HEK293 (cell line): Measurements from ENCODE around the gene SCYGR1.

Experiments
- CTCF ChIA-PET: fragments of 350-600 bp; formaldehyde crosslinking; extraction: SDS; loops from one replicate; lab custom pipeline; 2021; ENCODE audit warnings: antibody characterized with exemption; lab: Yijun Ruan, JAX
- POLR2A ChIA-PET: fragments of 300-600 bp; formaldehyde crosslinking; extraction: SDS; loops from one replicate; lab custom pipeline; 2020; ENCODE audit warnings: antibody characterized with exemption, inconsistent platforms; lab: Yijun Ruan, JAX
- H3K27ac ChIP-seq: fragments of 200-500 bp; sonication (Bioruptor generic); 2 replicates; pipeline ENCODE4 v1.5.1; 2014; ENCODE audit warnings: low read depth, low read length, control low read depth, inconsistent platforms; ENCODE audit errors: extremely low read depth
- H3K36me3 ChIP-seq, 2 experiments: fragments of 200-500 bp in 1 of 2; sonication (Bioruptor generic) in 1 of 2; 1 replicate in 1 of 2; 2 replicates in 1 of 2; pipeline ENCODE4 v1.5.1; 2014 to 2017; ENCODE audit warnings: inconsistent platforms in 2 of 2, low read length in 2 of 2; ENCODE audit not compliant: control insufficient read depth in 2 of 2, insufficient read depth in 1 of 2
- H3K4me1 ChIP-seq: fragments of 200-500 bp; sonication (Bioruptor generic); 2 replicates; pipeline ENCODE4 v1.5.1; 2014; ENCODE audit warnings: mild to moderate bottlenecking, low read length, inconsistent platforms; ENCODE audit not compliant: control insufficient read depth, insufficient read depth
- H3K4me3 ChIP-seq: 2 replicates; pipeline ENCODE4 v1.5.1; 2011; ENCODE audit warnings: low read depth, mild to moderate bottlenecking, control low read depth, low read length, moderate library complexity
- H3K9me3 ChIP-seq: fragments of 200-500 bp; sonication (Bioruptor generic); 2 replicates; pipeline ENCODE4 v1.5.1; 2014; ENCODE audit warnings: low read depth, low read length, inconsistent platforms; ENCODE audit not compliant: control insufficient read depth, insufficient read depth
- RBAK ChIP-seq: fragments of 450-650 bp; formaldehyde crosslinking; IDR thresholded peaks from 2 replicates; pipeline ENCODE4 v1.5.1; 2016; ENCODE audit warnings: missing biosample characterization, missing genetic modification characterization
- REST ChIP-seq: fragments of 450-650 bp; formaldehyde crosslinking; IDR thresholded peaks from 2 replicates; pipeline ENCODE4 v1.5.1; 2016; ENCODE audit warnings: missing biosample characterization, missing genetic modification characterization
- SALL2 ChIP-seq: fragments of 450-650 bp; formaldehyde crosslinking; IDR thresholded peaks from 2 replicates; pipeline ENCODE4 v1.5.0; 2017; ENCODE audit warnings: missing biosample characterization, mild to moderate bottlenecking, missing genetic modification characterization, borderline replicate concordance
- ZBTB48 ChIP-seq: fragments of 450-650 bp; formaldehyde crosslinking; IDR thresholded peaks from 2 replicates; pipeline ENCODE4 v1.5.1; 2016; ENCODE audit warnings: missing biosample characterization, missing genetic modification characterization
- ZFP37 ChIP-seq: fragments of 450-650 bp; formaldehyde crosslinking; IDR thresholded peaks from 2 replicates; pipeline ENCODE4 v1.5.1; 2016; ENCODE audit warnings: missing biosample characterization, missing genetic modification characterization
- ZNF155 ChIP-seq: fragments of 450-650 bp; formaldehyde crosslinking; IDR thresholded peaks from 2 replicates; pipeline ENCODE4 v1.5.1; 2016; ENCODE audit warnings: missing biosample characterization, missing genetic modification characterization
- ZNF362 ChIP-seq: fragments of 450-650 bp; formaldehyde crosslinking; IDR thresholded peaks from 2 replicates; pipeline ENCODE4 v1.5.1; 2016; ENCODE audit warnings: missing biosample characterization, missing genetic modification characterization
- ZNF398 ChIP-seq: fragments of 450-650 bp; formaldehyde crosslinking; IDR thresholded peaks from 2 replicates; pipeline ENCODE4 v1.5.1; 2017; ENCODE audit warnings: missing biosample characterization, missing genetic modification characterization
- ZNF518A ChIP-seq: fragments of 450-650 bp; formaldehyde crosslinking; conservative IDR thresholded peaks from 2 replicates; pipeline ENCODE4 v1.5.1; 2016; ENCODE audit warnings: low read depth, missing biosample characterization, missing genetic modification characterization
- ZNF600 ChIP-seq: fragments of 450-650 bp; formaldehyde crosslinking; IDR thresholded peaks from 2 replicates; pipeline ENCODE4 v1.5.1; 2016; ENCODE audit warnings: missing biosample characterization, missing genetic modification characterization
- ZNF670 ChIP-seq: fragments of 450-650 bp; formaldehyde crosslinking; IDR thresholded peaks from 2 replicates; pipeline ENCODE4 v1.5.1; 2016; ENCODE audit warnings: missing biosample characterization, missing genetic modification characterization, low read depth
- ZNF777 ChIP-seq: fragments of 450-650 bp; formaldehyde crosslinking; IDR thresholded peaks from 2 replicates; pipeline ENCODE4 v1.5.1; 2017; ENCODE audit warnings: missing biosample characterization, missing genetic modification characterization, borderline replicate concordance
- ZNF830 ChIP-seq: fragments of 450-650 bp; IDR thresholded peaks from 2 replicates; pipeline ENCODE4 v1.5.0; 2018; ENCODE audit warnings: missing biosample characterization, missing genetic modification characterization, low read depth, mild to moderate bottlenecking, moderate library complexity
- TF ChIP-seq, protein P1 (sequence below): fragments of 450-650 bp; formaldehyde crosslinking; IDR thresholded peaks from 2 replicates; pipeline ENCODE4 v1.5.1; 2016; ENCODE audit warnings: missing biosample characterization, missing genetic modification characterization

Gene SCYGR1

DNA sequence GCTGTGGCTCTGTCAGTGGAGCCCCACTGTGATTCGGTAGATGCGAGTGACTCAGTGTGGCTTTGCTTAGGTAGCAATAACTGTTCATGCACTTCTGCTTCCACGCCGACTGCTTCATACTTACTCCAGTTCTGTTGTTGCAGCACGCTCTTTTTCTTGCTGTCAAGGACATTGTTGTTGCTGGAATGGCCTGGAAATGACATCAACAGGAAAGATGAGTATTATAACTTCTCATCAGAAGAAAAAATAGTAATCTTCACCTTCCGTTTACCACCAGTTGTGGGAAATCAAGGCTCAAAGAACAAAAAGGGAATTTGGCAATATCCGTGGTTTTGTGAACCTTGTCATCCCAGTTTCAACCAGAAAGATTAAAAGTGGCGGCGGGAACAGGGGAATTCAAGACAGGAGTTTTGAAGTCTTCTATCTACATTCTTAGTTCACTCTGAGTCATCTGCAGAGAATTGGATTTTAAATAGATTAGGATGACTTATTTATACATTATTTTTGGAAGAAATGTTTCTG lies 16.9 kb downstream of the SCYGR1 start:
- no peaks in the 10 kb centered on the region for H3K36me3 ChIP-seq
- ChIA-PET CTCF (interaction anchor here (0.7 kb wide), 1 partner anchor 9 kb away, joined by 3 read pairs; the partner anchor contains the start of gene TM4SF20), POLR2A (no interaction called here)
- H3K27ac ChIP-seq = no peak overlapping the region
- H3K4me3 ChIP-seq = no peak overlapping the region
- TF ChIP-seq SALL2 (tag by site-specific recombination) (no peak), ZNF670 (tag by site-specific recombination) (no peak), ZNF518A (tag by site-specific recombination) (no peak), RBAK (tag by site-specific recombination) (no peak), ZNF155 (tag by site-specific recombination) (no peak), ZFP37 (tag by site-specific recombination) (no peak), ZNF777 (tag by site-specific recombination) (no peak), ZNF398 (tag by site-specific recombination) (no peak), ZBTB48 (tag by site-specific recombination) (no peak), REST (tag by site-specific recombination) (no peak), ZNF362 (tag by site-specific recombination) (no peak), ZNF830 (tag by site-specific recombination) (no peak), ZNF600 (tag by site-specific recombination) (no peak)
- TF ChIP-seq, protein P1, sequence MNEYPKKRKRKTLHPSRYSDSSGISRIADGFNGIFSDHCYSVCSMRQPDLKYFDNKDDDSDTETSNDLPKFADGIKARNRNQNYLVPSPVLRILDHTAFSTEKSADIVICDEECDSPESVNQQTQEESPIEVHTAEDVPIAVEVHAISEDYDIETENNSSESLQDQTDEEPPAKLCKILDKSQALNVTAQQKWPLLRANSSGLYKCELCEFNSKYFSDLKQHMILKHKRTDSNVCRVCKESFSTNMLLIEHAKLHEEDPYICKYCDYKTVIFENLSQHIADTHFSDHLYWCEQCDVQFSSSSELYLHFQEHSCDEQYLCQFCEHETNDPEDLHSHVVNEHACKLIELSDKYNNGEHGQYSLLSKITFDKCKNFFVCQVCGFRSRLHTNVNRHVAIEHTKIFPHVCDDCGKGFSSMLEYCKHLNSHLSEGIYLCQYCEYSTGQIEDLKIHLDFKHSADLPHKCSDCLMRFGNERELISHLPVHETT (tag by site-specific recombination) = no peak
- H3K4me1 ChIP-seq = no peaks in the 10 kb centered on the region
- H3K9me3 ChIP-seq = no peaks in the 10 kb centered on the region
